ENCODE results near the gene CENPB.

Gene CENPB

GRCh38 chr20:3788685-3789155 lies 2.2 kb upstream of the CENPB start:
- DNase-seq (ENCODE audit: low spot score), result no peak

GRCh38 chr20:3787324-3788014 lies 929 bp upstream of the CENPB start:
- DNase-seq (ENCODE audit: low spot score), result no peak

GRCh38 chr20:3786126-3786484 lies 435 bp downstream of the CENPB start:
- peak; percentile 64 for DNase-seq (ENCODE audit: low spot score)

GRCh38 chr20:3785240-3786125 lies 1.1 kb downstream of the CENPB start:
- DNase-seq (ENCODE audit: low spot score), result peak; percentile 35

GRCh38 chr20:3784863-3785239 lies 1.7 kb downstream of the CENPB start:
- no peak for DNase-seq (ENCODE audit: low spot score)

GRCh38 chr20:3784216-3784853 lies 2.2 kb downstream of the CENPB start:
- DNase-seq (ENCODE audit: low spot score), result no peak

- no peak for DNase-seq (ENCODE audit: low spot score)
Observed at GRCh38 chr20:3783511-3784195, 2.9 kb downstream of the CENPB start.

- no peak for DNase-seq (ENCODE audit: low spot score)
Observed at GRCh38 chr20:3783068-3783489, 3.5 kb downstream of the CENPB start.

- no peak for DNase-seq (ENCODE audit: low spot score)
Observed at GRCh38 chr20:3782597-3782996, 3.9 kb downstream of the CENPB start.

- peak; percentile 99 for DNase-seq (ENCODE audit: low spot score)
Observed at GRCh38 chr20:3781153-3781910, 5.2 kb downstream of the CENPB start, which contains the start of gene SPEF1. Gene SPEF1, minus strand, starts transcription at chr20:3781448. Its CDS starts 161 bp downstream, at chr20:3781287.

GRCh38 chr20:3778976-3779375 lies 7.6 kb downstream of the CENPB start:
- DNase-seq (ENCODE audit: low spot score), result no peak

GRCh38 chr20:3777716-3778629 lies 8.6 kb downstream of the CENPB start:
- peak; percentile 85 for DNase-seq (ENCODE audit: low spot score)

- no peak for DNase-seq (ENCODE audit: low spot score)
Observed at GRCh38 chr20:3777381-3777715, 9.2 kb downstream of the CENPB start.

- DNase-seq (ENCODE audit: low spot score), result no peak
Observed at GRCh38 chr20:3775457-3776108, 11.0 kb downstream of the CENPB start.

GRCh38 chr20:3771552-3772058 lies 14.9 kb downstream of the CENPB start:
- DNase-seq (ENCODE audit: low spot score), result no peak

GRCh38 chr20:3768342-3769130 lies 18.0 kb downstream of the CENPB start:
- DNase-seq (ENCODE audit: low spot score), result peak; percentile 81

- DNase-seq (ENCODE audit: low spot score), result peak; percentile 99
Observed at GRCh38 chr20:3767427-3768341, 18.9 kb downstream of the CENPB start, which contains the start of gene ADISSP. Gene ADISSP, minus strand, starts transcription at chr20:3767753. Its CDS starts 7,653 bp downstream, at chr20:3760100.

GRCh38 chr20:3767110-3767426 lies 19.5 kb downstream of the CENPB start:
- DNase-seq (ENCODE audit: low spot score), result no peak

All from hepatic stellate cell (primary cell).